Keratinocyte (primary cell): ENCODE measurements around the gene XKR8.

Experiments used
- EZH2 ChIP-seq: IDR thresholded peaks from one replicate; pipeline ENCODE4 v1.6.1; 2012; ENCODE audit warnings: inconsistent platforms, mild to moderate bottlenecking, low read length, moderate library complexity
- TF ChIP-seq, protein P1 (sequence below), 3 experiments: IDR thresholded peaks in 1 of 3; conservative IDR thresholded peaks in 1 of 3; optimal IDR thresholded peaks in 1 of 3; 2 replicates in 2 of 3; 3 replicates in 1 of 3; pipeline versions ENCODE3 to v1.5.1; 2011; ENCODE audit warnings: low read length in 3 of 3, mild to moderate bottlenecking in 3 of 3, moderate library complexity in 2 of 3, control low read depth in 1 of 3, inconsistent platforms in 1 of 3; ENCODE audit not compliant: insufficient read depth in 2 of 3; ENCODE audit errors: extremely low read depth in 1 of 3

- TF ChIP-seq EZH2, result no peak
- TF ChIP-seq, protein P1, sequence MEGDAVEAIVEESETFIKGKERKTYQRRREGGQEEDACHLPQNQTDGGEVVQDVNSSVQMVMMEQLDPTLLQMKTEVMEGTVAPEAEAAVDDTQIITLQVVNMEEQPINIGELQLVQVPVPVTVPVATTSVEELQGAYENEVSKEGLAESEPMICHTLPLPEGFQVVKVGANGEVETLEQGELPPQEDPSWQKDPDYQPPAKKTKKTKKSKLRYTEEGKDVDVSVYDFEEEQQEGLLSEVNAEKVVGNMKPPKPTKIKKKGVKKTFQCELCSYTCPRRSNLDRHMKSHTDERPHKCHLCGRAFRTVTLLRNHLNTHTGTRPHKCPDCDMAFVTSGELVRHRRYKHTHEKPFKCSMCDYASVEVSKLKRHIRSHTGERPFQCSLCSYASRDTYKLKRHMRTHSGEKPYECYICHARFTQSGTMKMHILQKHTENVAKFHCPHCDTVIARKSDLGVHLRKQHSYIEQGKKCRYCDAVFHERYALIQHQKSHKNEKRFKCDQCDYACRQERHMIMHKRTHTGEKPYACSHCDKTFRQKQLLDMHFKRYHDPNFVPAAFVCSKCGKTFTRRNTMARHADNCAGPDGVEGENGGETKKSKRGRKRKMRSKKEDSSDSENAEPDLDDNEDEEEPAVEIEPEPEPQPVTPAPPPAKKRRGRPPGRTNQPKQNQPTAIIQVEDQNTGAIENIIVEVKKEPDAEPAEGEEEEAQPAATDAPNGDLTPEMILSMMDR (optimal IDR thresholded peaks at IDR 0.05 in 1 of 3, IDR thresholded peaks at IDR 0.05 in 1 of 3, conservative IDR thresholded peaks at IDR 0.05 in 1 of 3; ENCODE audit: extremely low read depth in 1 of 3, insufficient read depth in 2 of 3, low read length in 3 of 3), result no peak
Measured at GRCh38 chr1:27966402-27967105, 6.8 kb downstream of the XKR8 start.
